KBM-7 (cell line): Measurements from ENCODE around the gene CHCHD6.
A peak's percentile ranks its signal among the peaks of the same experiment; 100 is the strongest.

ENCODE experiments used
- DNase-seq: peaks from one replicate; pipeline ENCODE4 v3.0.0-alpha.2; 2015
- in situ Hi-C: fragments of 300-500 bp; cut with MboI; formaldehyde crosslinking; loops from 2 replicates; pipeline ENCODE4 v1.14.3; 2020; ENCODE audit warnings: low sequenced_read_pairs, low pct_unique_long_range_greater_than_20kb, mixed read lengths

The CHCHD6 gene

DNA sequence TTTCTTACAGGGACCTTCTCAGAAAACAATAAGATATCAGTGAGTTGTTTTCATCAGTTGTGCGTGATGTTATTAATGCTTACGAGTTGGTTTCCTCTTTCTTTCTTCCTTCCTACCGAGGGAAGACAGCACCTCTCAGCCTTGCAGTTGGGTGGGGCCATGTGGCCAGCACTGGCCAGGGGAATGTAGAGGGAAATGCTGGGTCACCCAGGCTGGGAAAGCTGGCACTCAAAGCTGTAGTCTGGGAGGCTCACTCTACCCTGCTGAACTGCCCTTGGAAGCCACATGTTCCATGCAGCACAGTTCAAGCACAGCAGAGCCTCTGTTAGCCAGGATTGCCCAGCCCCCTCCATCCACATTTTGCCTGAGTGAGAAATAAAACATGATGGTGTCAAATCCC, 10.1 kb upstream of the CHCHD6 start:
- in situ Hi-C loops, result no loop called here
- DNase-seq, result no peak

- no peak for DNase-seq
- in situ Hi-C loops, result no loop called here
Measured at GRCh38 chr3:126696701-126697267, 7.3 kb upstream of the CHCHD6 start.

DNA sequence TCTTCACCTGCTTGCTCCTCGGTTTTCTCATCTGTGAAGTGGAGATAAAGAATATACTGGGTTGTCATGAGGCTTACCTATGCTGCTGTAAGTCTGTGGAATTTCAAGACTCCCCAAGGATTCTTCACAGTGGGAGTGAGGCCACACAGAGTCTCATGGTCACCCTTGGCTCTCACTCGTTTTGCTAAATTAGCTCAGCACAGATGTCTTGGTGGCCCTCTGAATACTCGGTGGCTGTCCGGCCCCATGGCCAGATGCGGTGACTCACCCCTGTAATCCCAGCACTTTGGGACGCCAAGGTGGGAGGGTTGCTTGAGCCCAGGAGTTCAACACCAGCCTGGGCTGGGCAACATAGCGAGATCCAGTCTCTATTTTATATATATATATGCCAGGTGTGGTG, 5.0 kb upstream of the CHCHD6 start:
- DNase-seq, result no peak
- in situ Hi-C loops, result no loop called here

- in situ Hi-C loops, result no loop called here
- DNase-seq, result no peak
Measured at GRCh38 chr3:126704494-126705214, 614 bp downstream of the CHCHD6 start.

- no peak for DNase-seq
- in situ Hi-C loops, result no loop called here
Measured at GRCh38 chr3:126706631-126707030, 2.6 kb downstream of the CHCHD6 start.

DNA sequence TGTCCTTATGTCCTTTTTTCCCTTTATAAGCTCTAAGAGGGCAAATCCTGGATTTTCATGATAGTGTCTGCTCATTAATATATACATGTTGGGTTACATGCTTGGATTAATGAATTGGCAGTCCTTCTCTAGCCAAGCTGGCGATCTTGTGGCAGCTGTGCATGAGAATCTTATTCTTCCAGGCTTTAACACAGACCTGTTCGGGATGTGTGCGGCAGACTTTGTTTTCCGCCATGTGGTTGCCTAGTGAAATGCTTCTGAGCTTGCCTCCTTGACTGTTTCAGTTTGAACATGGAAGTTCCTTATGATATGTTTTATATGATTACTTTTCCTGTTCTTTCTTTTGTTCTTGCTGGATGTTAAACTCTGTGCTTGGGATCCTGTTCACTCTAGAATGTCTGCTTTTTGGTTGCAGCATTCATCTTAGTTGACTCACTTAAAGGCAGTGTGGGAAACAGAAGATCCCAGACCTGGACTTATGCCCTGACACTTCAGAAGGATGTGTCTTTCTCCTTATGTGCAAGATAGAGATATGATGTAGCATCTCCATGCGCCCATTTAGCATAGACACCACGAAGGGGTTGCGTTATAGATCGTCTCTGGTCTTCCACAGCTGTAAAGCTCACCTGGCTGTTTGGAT, 7.2 kb downstream of the CHCHD6 start:
- no peak for DNase-seq
- in situ Hi-C loops, result no loop called here

GRCh38 chr3:126713199-126713598, 9.2 kb downstream of the CHCHD6 start:
- DNase-seq, result no peak

GRCh38 chr3:126714276-126714900, 10.3 kb downstream of the CHCHD6 start:
- DNase-seq, result no peak
- in situ Hi-C loops, result no loop called here

More at GRCh38 chr3:126713199-126713598, 9.2 kb downstream of the CHCHD6 start:
- in situ Hi-C loops, result no loop called here

DNA sequence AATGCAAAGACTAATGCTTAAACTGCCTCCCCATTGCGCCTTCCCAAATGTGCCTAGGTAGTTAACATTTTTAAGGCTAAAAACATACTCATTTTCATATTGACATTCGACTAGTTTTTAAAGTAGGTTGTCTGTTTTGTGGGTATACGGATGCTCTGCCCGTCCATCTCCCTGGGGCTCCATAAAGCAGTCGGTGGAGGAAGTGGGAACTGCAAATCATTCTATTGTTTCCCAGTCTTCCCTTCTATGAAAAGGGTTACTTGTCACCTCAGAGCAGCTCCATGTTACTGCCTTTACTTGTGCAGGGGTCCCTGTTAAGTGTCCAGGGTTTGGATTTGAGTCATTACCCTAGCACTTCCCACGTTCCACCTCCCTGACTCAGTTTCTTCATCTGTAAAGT, 10.9 kb downstream of the CHCHD6 start:
- in situ Hi-C loops, result no loop called here
- DNase-seq, result no peak

- DNase-seq, result no peak
- in situ Hi-C loops, result no loop called here
Measured at GRCh38 chr3:126715432-126715831, 11.4 kb downstream of the CHCHD6 start.

DNA sequence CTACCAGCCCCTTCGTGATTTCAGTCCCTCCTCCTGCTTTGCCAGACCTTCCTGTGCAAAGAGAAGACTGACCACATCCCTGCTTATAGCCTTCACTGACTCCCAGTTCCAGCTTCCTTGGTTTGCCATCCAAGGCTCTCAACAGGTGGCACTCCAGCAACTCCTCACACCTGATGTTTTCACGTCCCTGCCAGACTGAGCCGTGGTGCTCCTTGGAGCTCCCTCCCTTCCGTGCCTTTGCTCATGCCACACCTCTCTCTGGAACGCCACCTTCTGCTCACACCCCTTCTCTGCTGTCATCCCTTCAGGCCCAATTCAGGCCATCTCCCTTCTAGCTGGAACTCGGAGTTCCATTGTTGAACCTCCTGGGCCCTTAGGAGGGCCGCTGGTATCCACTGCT, 12.0 kb downstream of the CHCHD6 start:
- in situ Hi-C loops, result no loop called here
- no peak for DNase-seq

- in situ Hi-C loops, result no loop called here
- DNase-seq, result no peak
Measured at GRCh38 chr3:126718561-126719445, 14.8 kb downstream of the CHCHD6 start.

GRCh38 chr3:126720596-126720995, 16.6 kb downstream of the CHCHD6 start:
- DNase-seq, result no peak
- in situ Hi-C loops, result no loop called here

DNA sequence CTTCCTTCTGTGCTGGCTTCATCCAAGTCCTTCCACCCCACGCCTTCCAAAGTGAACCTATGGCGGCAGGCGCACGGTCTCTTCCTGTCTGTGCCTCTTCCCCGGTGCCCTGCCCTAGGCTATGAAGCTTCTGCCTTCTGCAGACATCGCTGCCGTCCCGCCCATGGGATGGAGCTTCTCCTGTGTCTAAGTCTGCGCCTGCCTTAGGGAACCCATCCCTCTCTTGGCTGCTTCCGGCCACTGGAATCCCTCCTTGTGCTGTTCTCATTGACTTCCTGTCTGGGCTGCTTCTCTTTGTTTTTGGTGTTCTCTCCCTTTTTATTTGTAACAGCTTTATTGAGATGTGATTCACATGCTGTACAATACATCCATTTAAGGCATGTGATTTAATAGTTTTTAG, 17.2 kb downstream of the CHCHD6 start:
- in situ Hi-C loops, result no loop called here

GRCh38 chr3:126723237-126723636, 19.2 kb downstream of the CHCHD6 start:
- in situ Hi-C loops, result no loop called here
- DNase-seq, result no peak

More for the DNA sequence above, 17.2 kb downstream of the CHCHD6 start:
- no peak for DNase-seq

DNA sequence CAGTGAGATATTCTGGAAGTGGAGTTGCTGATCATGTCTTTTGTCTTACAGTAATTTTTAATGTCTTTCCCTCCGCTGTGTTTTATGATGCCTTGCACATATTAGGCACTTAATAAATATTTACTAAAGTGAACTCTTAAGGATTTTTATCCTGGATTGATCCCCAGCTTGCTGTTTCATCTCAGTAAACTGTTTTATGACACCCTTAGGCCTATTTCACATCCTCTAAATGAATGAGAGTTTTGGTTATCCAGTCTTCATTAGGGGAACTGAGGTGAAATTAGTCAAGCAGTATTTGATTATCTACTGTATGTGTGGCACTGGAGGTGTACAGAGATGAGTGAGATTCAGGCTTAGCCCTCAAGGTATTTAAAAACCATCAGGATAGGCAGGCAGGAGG, 19.8 kb downstream of the CHCHD6 start:
- in situ Hi-C loops, result no loop called here
- no peak for DNase-seq

- in situ Hi-C loops, result no loop called here
- no peak for DNase-seq
Measured at GRCh38 chr3:126728680-126729079, 24.6 kb downstream of the CHCHD6 start.

- in situ Hi-C loops, result no loop called here
- no peak for DNase-seq
Measured at GRCh38 chr3:126730376-126730775, 26.3 kb downstream of the CHCHD6 start.

- in situ Hi-C loops, result no loop called here
- peak; percentile 75 for DNase-seq
Measured at GRCh38 chr3:126731044-126731443, 27.0 kb downstream of the CHCHD6 start.
